Measurements from ENCODE around the gene RASL12.
"Not testable (repeated sequence)": the region's sequence is repeated elsewhere in the genome, so short reads cannot be mapped to it uniquely, and the experiment has no call there.

Gene RASL12

GRCh38 chr15:65067645-65068402, at the start of gene RASL12:
RASL12 (minus strand) TSS chr15:65067991; CDS start chr15:65067835, 156 bp downstream.
- no peak for DNase-seq (ENCODE audit: low read depth, low spot score)
- H3K27ac ChIP-seq: no peak within 1 kb of the TSS

- no peak for DNase-seq (ENCODE audit: low read depth, low spot score)
- no peak overlapping the region for H3K27ac ChIP-seq
Measured at GRCh38 chr15:65115542-65115941, 47.8 kb upstream of the RASL12 start.

- no peak for DNase-seq (ENCODE audit: low read depth, low spot score)
- no peak within 1 kb of the TSS for H3K27ac ChIP-seq
Measured at GRCh38 chr15:65115086-65115485, 47.3 kb upstream of the RASL12 start, which contains the start of gene UBAP1L. UBAP1L (minus strand) TSS chr15:65115200; CDS start chr15:65106215, 8,985 bp downstream.

- H3K27ac ChIP-seq: no peak overlapping the region
- DNase-seq (ENCODE audit: low read depth, low spot score): no peak
Measured at GRCh38 chr15:65110676-65111292, 43.0 kb upstream of the RASL12 start.

GRCh38 chr15:65106011-65106590, 38.3 kb upstream of the RASL12 start:
- no peak overlapping the region for H3K27ac ChIP-seq
- DNase-seq (ENCODE audit: low read depth, low spot score): no peak

GRCh38 chr15:65105038-65105437, 37.2 kb upstream of the RASL12 start:
- H3K27ac ChIP-seq: no peak overlapping the region
- DNase-seq (ENCODE audit: low read depth, low spot score): no peak

- H3K27ac ChIP-seq: no peak overlapping the region
- DNase-seq (ENCODE audit: low read depth, low spot score): no peak
Measured at GRCh38 chr15:65102912-65103311, 35.1 kb upstream of the RASL12 start.

GRCh38 chr15:65101891-65102708, 34.3 kb upstream of the RASL12 start:
- DNase-seq (ENCODE audit: low read depth, low spot score): no peak
- no peak overlapping the region for H3K27ac ChIP-seq

- no peak overlapping the region for H3K27ac ChIP-seq
- no peak for DNase-seq (ENCODE audit: low read depth, low spot score)
Measured at GRCh38 chr15:65101411-65101890, 33.7 kb upstream of the RASL12 start.

- no peak overlapping the region for H3K27ac ChIP-seq
- no peak for DNase-seq (ENCODE audit: low read depth, low spot score)
Measured at GRCh38 chr15:65100442-65100841, 32.7 kb upstream of the RASL12 start.

GRCh38 chr15:65099801-65100200, 32.0 kb upstream of the RASL12 start:
- DNase-seq (ENCODE audit: low read depth, low spot score); H3K27ac ChIP-seq: not testable (repeated sequence)

GRCh38 chr15:65099336-65099735, 31.5 kb upstream of the RASL12 start:
- DNase-seq (ENCODE audit: low read depth, low spot score): no peak
- no peak overlapping the region for H3K27ac ChIP-seq

GRCh38 chr15:65097651-65098263, 30.0 kb upstream of the RASL12 start:
- no peak for DNase-seq (ENCODE audit: low read depth, low spot score)
- no peak overlapping the region for H3K27ac ChIP-seq

GRCh38 chr15:65096481-65097385, 28.9 kb upstream of the RASL12 start:
- H3K27ac ChIP-seq: no peak overlapping the region
- no peak for DNase-seq (ENCODE audit: low read depth, low spot score)

GRCh38 chr15:65095747-65096104, 27.9 kb upstream of the RASL12 start:
- H3K27ac ChIP-seq: no peak overlapping the region
- DNase-seq (ENCODE audit: low read depth, low spot score): no peak

GRCh38 chr15:65095011-65095746, 27.4 kb upstream of the RASL12 start:
- no peak for DNase-seq (ENCODE audit: low read depth, low spot score)
- no peak overlapping the region for H3K27ac ChIP-seq

- DNase-seq (ENCODE audit: low read depth, low spot score): no peak
- no peak overlapping the region for H3K27ac ChIP-seq
Measured at GRCh38 chr15:65094294-65094995, 26.7 kb upstream of the RASL12 start.

- H3K27ac ChIP-seq; DNase-seq (ENCODE audit: low read depth, low spot score): not testable (repeated sequence)
Measured at GRCh38 chr15:65093793-65094170, 26.0 kb upstream of the RASL12 start.
